SK-N-MC (cell line): ENCODE measurements around the gene MCF2.

ENCODE experiments used
- DNase-seq: peaks from one replicate; pipeline ENCODE4 v3.0.0-alpha.2; 2011; ENCODE audit warnings: low read depth, low spot score
- H3K27ac ChIP-seq: fragments of 200-600 bp; sonication (generic); 2 replicates; pipeline ENCODE4 v1.5.1; 2016; ENCODE audit warnings: mixed run types
- H3K36me3 ChIP-seq: fragments of 200-600 bp; sonication (generic); 2 replicates; pipeline ENCODE4 v1.6.1; 2017; ENCODE audit warnings: antibody characterized with exemption, low read length, mixed read lengths; ENCODE audit not compliant: insufficient read depth
- H3K4me3 ChIP-seq: fragments of 200-600 bp; sonication (generic); 2 replicates; pipeline ENCODE4 v1.5.1; 2016
- H3K9ac ChIP-seq: fragments of 200-600 bp; sonication (generic); 2 replicates; pipeline ENCODE4 v1.8.0; 2017; ENCODE audit warnings: mixed run types, mixed read lengths; ENCODE audit not compliant: insufficient read length
- H3K9me3 ChIP-seq: fragments of 200-600 bp; sonication (generic); 2 replicates; pipeline ENCODE4 v1.6.1; 2017; ENCODE audit warnings: low read depth, mild to moderate bottlenecking, antibody characterized with exemption, low read length, moderate library complexity, mixed read lengths
- EZH2 ChIP-seq: fragments of 200-600 bp; sonication (generic); IDR thresholded peaks from one replicate; pipeline ENCODE4 v1.6.1; 2017; ENCODE audit warnings: antibody characterized with exemption
- FOXP2 ChIP-seq: optimal IDR thresholded peaks from 2 replicates; pipeline ENCODE3; 2011; ENCODE audit warnings: mild to moderate bottlenecking, moderate library complexity; ENCODE audit not compliant: insufficient read depth; ENCODE audit errors: extremely low read length, control extremely low read depth
- POLR2AphosphoS5 ChIP-seq: IDR thresholded peaks from 2 replicates; pipeline ENCODE4 v1.6.1; 2012; ENCODE audit warnings: mild to moderate bottlenecking, low read depth, low read length, borderline replicate concordance

The MCF2 gene, protein sequence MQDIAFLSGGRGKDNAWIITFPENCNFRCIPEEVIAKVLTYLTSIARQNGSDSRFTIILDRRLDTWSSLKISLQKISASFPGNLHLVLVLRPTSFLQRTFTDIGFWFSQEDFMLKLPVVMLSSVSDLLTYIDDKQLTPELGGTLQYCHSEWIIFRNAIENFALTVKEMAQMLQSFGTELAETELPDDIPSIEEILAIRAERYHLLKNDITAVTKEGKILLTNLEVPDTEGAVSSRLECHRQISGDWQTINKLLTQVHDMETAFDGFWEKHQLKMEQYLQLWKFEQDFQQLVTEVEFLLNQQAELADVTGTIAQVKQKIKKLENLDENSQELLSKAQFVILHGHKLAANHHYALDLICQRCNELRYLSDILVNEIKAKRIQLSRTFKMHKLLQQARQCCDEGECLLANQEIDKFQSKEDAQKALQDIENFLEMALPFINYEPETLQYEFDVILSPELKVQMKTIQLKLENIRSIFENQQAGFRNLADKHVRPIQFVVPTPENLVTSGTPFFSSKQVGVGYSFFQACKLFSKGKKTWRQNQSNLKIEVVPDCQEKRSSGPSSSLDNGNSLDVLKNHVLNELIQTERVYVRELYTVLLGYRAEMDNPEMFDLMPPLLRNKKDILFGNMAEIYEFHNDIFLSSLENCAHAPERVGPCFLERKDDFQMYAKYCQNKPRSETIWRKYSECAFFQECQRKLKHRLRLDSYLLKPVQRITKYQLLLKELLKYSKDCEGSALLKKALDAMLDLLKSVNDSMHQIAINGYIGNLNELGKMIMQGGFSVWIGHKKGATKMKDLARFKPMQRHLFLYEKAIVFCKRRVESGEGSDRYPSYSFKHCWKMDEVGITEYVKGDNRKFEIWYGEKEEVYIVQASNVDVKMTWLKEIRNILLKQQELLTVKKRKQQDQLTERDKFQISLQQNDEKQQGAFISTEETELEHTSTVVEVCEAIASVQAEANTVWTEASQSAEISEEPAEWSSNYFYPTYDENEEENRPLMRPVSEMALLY

DNA sequence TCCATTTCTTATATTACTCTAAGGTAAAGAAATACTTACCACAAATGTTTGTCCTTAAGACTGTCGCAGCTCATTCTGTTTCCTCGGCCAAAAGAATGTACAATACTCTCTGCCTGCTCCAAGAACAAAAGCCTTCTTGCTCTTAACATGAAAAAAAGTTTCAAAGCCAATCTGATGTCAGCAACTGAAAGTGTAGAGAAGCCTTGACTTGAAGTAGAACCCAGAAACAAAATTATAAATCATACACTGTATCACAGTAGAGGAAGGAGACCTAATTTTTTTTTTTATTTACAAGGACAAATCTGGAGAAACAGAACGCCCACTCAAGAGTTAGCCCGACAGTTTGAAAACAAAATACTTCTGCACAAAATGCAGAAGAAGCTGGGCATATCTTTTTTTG, at the start of gene MCF2:
Gene MCF2 (minus strand): TSS at position 101 of the 400 bp plus-strand sequence. CDS start 56,423 bp downstream, outside the sequence.
- no peaks in the 10 kb centered on the region for H3K9me3 ChIP-seq
- DNase-seq: no peak
- no peak within 1 kb of the TSS for H3K4me3 ChIP-seq
- TF ChIP-seq FOXP2 (no peak), EZH2 (no peak)
- no peak within 1 kb of the TSS for H3K27ac ChIP-seq
- no peak within 1 kb of the TSS for H3K9ac ChIP-seq
- no peaks in the 10 kb centered on the region for H3K36me3 ChIP-seq

DNA sequence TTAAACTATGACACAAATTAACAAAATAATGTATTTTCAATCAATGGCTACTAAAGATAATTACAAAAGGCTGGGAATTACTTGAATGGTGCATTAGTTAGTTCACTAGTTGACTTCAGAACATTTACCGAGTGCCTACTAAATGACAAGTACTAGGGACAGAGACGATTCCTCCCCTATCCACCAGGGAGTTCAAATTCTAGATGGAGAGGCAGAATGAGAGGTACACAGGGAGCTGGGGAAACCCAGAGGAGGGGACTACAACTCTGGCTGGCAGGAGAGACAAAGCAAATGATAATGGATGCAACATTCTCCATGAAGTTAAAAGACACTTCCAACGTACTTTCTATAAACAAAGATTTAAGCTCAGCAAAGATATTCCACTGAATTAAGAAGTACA, 43.1 kb upstream of the MCF2 start:
- no peak for DNase-seq
- TF ChIP-seq POLR2AphosphoS5: no peak
- TF ChIP-seq EZH2: no peak
- TF ChIP-seq FOXP2: no peak
- Histone ChIP-seq H3K4me3 (no peak overlapping the region), H3K27ac (no peak overlapping the region), H3K36me3 (peaks cover 13% of the 10 kb centered on the region; the same call in 1 of the 2 replicates), H3K9ac (no peak overlapping the region), H3K9me3 (0 out of 2 replicates have a peak, but pooled peaks cover 5% of the 10 kb centered on the region)

DNA sequence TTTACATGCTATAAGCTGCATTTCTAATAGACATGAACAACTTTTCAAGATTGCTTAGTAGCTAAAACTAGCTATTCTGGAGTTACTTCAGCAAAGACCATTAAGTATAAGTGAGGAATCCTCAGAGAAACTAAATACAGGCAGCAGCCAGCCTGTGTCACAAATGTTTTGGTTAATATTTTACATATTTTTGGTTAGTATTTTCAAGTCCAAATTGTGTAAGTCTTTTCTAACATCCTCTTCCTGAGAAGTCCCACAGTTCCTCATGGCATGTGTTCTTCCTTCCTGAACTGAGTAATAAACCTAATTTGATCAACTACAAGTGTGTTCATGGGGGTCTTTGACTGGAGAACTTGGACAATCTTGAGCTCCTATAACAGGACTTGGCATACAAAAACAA, 42.4 kb upstream of the MCF2 start:
- no peak overlapping the region for H3K4me3 ChIP-seq
- H3K9me3 ChIP-seq: 0 out of 2 replicates have a peak, but pooled peaks cover 5% of the 10 kb centered on the region
- no peak overlapping the region for H3K27ac ChIP-seq
- H3K36me3 ChIP-seq: peaks cover 7% of the 10 kb centered on the region; the same call in 1 of the 2 replicates
- no peak for TF ChIP-seq POLR2AphosphoS5
- TF ChIP-seq EZH2: no peak
- no peak for TF ChIP-seq FOXP2
- H3K9ac ChIP-seq: no peak overlapping the region
- DNase-seq: no peak

DNA sequence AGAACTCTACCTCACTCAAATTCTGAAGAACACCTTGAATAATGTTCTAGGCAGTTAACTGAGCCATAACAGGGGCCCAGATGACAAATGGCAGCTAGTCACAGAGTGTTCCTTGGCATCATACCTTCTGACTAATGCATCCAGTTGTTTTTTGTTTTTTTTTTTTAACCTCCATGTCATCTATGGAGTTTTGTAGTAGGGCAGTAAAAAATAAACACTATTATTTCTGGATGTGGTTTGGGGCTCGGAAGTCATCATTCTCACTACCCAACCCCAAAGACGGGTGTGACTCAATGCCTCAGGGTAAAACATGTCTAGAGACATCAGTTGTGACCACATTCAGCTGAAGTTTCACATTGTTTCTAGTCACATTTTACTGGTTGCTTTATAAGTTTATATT, 31.2 kb upstream of the MCF2 start:
- Histone ChIP-seq H3K9me3 (no peaks in the 10 kb centered on the region), H3K9ac (no peak overlapping the region), H3K4me3 (no peak overlapping the region), H3K36me3 (peaks cover 13% of the 10 kb centered on the region; the same call in 1 of the 2 replicates), H3K27ac (no peak overlapping the region)
- TF ChIP-seq FOXP2 (no peak), EZH2 (no peak)
- no peak for DNase-seq

DNA sequence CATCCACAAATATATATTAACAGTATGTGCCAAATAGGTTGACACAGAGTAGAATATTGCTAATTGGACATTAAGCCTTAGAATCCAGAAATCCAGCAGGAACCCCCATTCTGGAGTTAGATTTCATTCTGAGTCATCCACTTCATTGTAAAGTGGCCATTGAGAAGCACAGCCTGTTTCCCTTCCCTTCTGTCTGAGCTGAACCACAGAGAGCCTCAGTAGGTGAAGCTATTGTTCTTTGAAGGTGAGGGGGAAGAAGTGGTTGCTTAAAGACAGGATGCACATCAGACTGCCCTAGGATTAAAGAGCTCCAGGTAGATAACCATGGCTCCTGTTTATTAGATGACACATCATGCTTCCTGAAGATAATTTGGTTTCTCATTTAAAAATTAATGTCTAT, 30.6 kb upstream of the MCF2 start:
- no peak for DNase-seq
- Histone ChIP-seq H3K27ac (no peak overlapping the region), H3K9me3 (no peaks in the 10 kb centered on the region), H3K36me3 (peaks cover 13% of the 10 kb centered on the region; the same call in 1 of the 2 replicates), H3K4me3 (no peak overlapping the region), H3K9ac (no peak overlapping the region)
- TF ChIP-seq FOXP2: no peak
- no peak for TF ChIP-seq POLR2AphosphoS5
- TF ChIP-seq EZH2: no peak

DNA sequence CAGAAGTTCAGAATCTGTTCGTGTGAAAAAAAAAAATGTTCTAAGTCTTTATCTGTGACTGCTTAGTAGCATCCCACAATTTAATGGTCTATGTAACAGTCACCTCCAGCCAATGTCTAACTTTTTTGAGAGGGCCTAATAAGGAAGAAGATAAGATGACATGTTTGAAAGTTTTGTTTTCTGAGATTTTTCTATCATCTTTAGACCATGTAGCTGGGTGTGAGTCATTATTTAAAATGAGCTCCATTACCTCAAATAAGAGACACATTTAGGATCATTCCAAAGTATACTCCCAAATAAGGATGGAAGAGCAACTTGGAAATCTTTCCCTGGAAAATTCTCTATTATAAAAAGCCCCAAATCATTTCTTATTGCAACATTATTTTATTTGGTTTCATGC, 28.2 kb upstream of the MCF2 start:
- TF ChIP-seq EZH2 (no peak), POLR2AphosphoS5 (no peak), FOXP2 (no peak)
- H3K9me3 ChIP-seq: no peaks in the 10 kb centered on the region
- no peak overlapping the region for H3K9ac ChIP-seq
- no peak for DNase-seq
- H3K4me3 ChIP-seq: no peak overlapping the region
- H3K36me3 ChIP-seq: peaks cover 13% of the 10 kb centered on the region; the same call in 1 of the 2 replicates
- H3K27ac ChIP-seq: no peak overlapping the region

DNA sequence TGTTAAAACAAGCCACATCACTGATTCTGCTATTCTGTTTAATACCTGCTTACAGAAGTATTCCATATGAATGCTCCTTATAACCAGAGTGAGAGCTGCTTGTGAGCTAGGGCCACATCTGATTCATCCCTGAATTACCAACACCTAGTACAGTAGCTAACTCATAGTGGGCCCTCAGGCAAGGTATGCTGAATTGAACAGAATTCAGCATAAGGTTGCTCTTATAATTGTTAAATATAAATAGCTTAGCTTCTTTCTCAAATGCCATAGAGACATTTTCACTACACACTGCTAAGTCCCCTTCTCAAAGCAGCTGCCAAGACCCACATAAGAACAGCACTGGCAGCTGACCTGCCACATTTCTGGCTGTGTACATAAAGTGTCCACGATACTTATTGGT, 27.0 kb upstream of the MCF2 start:
- no peak overlapping the region for H3K27ac ChIP-seq
- H3K9me3 ChIP-seq: no peaks in the 10 kb centered on the region
- no peak for DNase-seq

DNA sequence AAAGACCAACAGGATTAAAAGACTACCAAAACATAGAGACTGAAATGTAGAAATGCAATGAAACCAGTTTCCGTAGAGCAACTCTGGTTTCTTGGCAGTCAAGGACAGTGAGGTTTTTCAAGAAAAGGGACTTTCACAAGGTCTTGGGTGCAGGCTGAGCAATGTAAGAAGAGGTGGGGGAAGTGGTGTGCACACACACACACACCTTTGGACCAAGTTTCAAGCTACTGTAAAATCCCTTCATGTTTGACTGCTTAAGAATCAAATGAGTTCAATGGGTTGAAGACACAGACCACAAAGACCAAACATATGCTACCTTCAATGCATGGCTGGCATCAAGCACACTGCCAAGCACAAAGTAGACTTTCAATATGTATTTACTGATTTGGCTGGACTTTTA, 17.8 kb upstream of the MCF2 start:
- Histone ChIP-seq H3K9me3 (no peaks in the 10 kb centered on the region), H3K36me3 (0 out of 2 replicates have a peak, but pooled peaks cover 6% of the 10 kb centered on the region), H3K9ac (no peak overlapping the region), H3K27ac (no peak overlapping the region), H3K4me3 (no peak overlapping the region)
- no peak for TF ChIP-seq POLR2AphosphoS5
- no peak for TF ChIP-seq FOXP2
- TF ChIP-seq EZH2: no peak
- DNase-seq: no peak

More for the DNA sequence above, 27.0 kb upstream of the MCF2 start:
- no peak overlapping the region for H3K9ac ChIP-seq
- H3K36me3 ChIP-seq: peaks cover 13% of the 10 kb centered on the region; the same call in 1 of the 2 replicates
- TF ChIP-seq EZH2: no peak
- TF ChIP-seq FOXP2: no peak
- no peak for TF ChIP-seq POLR2AphosphoS5
- H3K4me3 ChIP-seq: no peak overlapping the region
